ENCODE measurements around the gene CDKAL1.
A peak's percentile ranks its signal among the peaks of the same experiment; 100 is the strongest.

The CDKAL1 gene

GRCh38 chr6:20866036-20866435 lies 331.8 kb downstream of the CDKAL1 start:
- Histone ChIP-seq H3K9me3 (no peaks in the 10 kb centered on the region), H3K4me1 (peaks cover 23% of the 10 kb centered on the region), H3K36me3 (no peaks in the 10 kb centered on the region), H3K27me3 (no peaks in the 10 kb centered on the region), H3K4me3 (ENCODE audit: low read depth, low read length) (no peak overlapping the region)
- no peak for DNase-seq
- TF ChIP-seq CTCF (IDR thresholded peaks at IDR 0.05; ENCODE audit: low read depth, low read length): no peak

GRCh38 chr6:20866935-20867703 lies 332.9 kb downstream of the CDKAL1 start:
- H3K9me3 ChIP-seq: no peaks in the 10 kb centered on the region
- DNase-seq: no peak
- H3K36me3 ChIP-seq: no peaks in the 10 kb centered on the region
- H3K4me3 ChIP-seq (ENCODE audit: low read depth, low read length): no peak overlapping the region
- H3K4me1 ChIP-seq: peaks cover 23% of the 10 kb centered on the region
- no peaks in the 10 kb centered on the region for H3K27me3 ChIP-seq
- no peak for TF ChIP-seq CTCF (IDR thresholded peaks at IDR 0.05; ENCODE audit: low read depth, low read length)

- peak; percentile 48 for DNase-seq
- Histone ChIP-seq H3K4me1 (peaks cover 23% of the 10 kb centered on the region), H3K27me3 (no peaks in the 10 kb centered on the region), H3K36me3 (no peaks in the 10 kb centered on the region), H3K9me3 (no peaks in the 10 kb centered on the region), H3K4me3 (ENCODE audit: low read depth, low read length) (peak overlapping the region; percentile 30)
- TF ChIP-seq CTCF (IDR thresholded peaks at IDR 0.05; ENCODE audit: low read depth, low read length): no peak
These were observed 334.3 kb downstream of the CDKAL1 start for GRCh38 chr6:20868397-20869096.

GRCh38 chr6:20870021-20870420 lies 335.8 kb downstream of the CDKAL1 start:
- H3K36me3 ChIP-seq: no peaks in the 10 kb centered on the region
- H3K9me3 ChIP-seq: no peaks in the 10 kb centered on the region
- no peak for DNase-seq
- no peaks in the 10 kb centered on the region for H3K27me3 ChIP-seq
- no peak for TF ChIP-seq CTCF (IDR thresholded peaks at IDR 0.05; ENCODE audit: low read depth, low read length)
- peaks cover 15% of the 10 kb centered on the region for H3K4me1 ChIP-seq
- H3K4me3 ChIP-seq (ENCODE audit: low read depth, low read length): no peak overlapping the region

- TF ChIP-seq CTCF (IDR thresholded peaks at IDR 0.05; ENCODE audit: low read depth, low read length): no peak
- Histone ChIP-seq H3K4me1 (peaks cover 15% of the 10 kb centered on the region), H3K4me3 (ENCODE audit: low read depth, low read length) (no peak overlapping the region), H3K9me3 (no peaks in the 10 kb centered on the region), H3K27me3 (no peaks in the 10 kb centered on the region), H3K36me3 (no peaks in the 10 kb centered on the region)
- DNase-seq: no peak
These were observed 336.2 kb downstream of the CDKAL1 start for GRCh38 chr6:20870493-20870892.

All from BE2C (cell line).